ENCODE results near the gene ZXDB. TPM values are rescaled to one million over a fixed set of nuclear protein-coding genes. Genes with fewer than 3 reads are reported as not detected.

ZXDB gene
- total and polyA plus RNA-seq, 10 of the 15 experiments (the other 5 are each of a cell fraction or from before 2014, with no cell fraction given), result 0.47 to 8.1 (median 2.9) TPM

- TF ChIP-seq MTA3 (IDR thresholded peaks at IDR 0.05; ENCODE audit: borderline replicate concordance, low read length) (no peak), CEBPB (IDR thresholded peaks at IDR 0.05; ENCODE audit: borderline replicate concordance in 1 of 2, low read depth in 2 of 2, low read length in 2 of 2) (no peak)
These were observed 8.3 kb upstream of the ZXDB start (continued) for GRCh38 chrX:57583477-57583876.

GRCh38 chrX:57586360-57586759 lies 5.5 kb upstream of the ZXDB start:
- in situ Hi-C loops (cut with MboI) (loop anchor here (25.0 kb wide), 1 partner anchor 774 kb away; no protein-coding TSS in a partner anchor), intact Hi-C loops (cut with micrococcal nuclease; ENCODE audit: unreplicated experiment) (no loop called here)
- Histone ChIP-seq H3K36me3 (ENCODE audit: control insufficient read depth in 2 of 2, insufficient read depth in 2 of 2, low read length in 1 of 2) (no peaks in the 10 kb centered on the region), H3K4me3 (no peak overlapping the region), H3K27me3 (replicated peaks in 1 of 2; ENCODE audit: control insufficient read depth in 2 of 2, insufficient read depth in 2 of 2, low read length in 1 of 2) (no peaks in the 10 kb centered on the region), H3K79me2 (ENCODE audit: control insufficient read depth, insufficient read depth, low read length) (no peaks in the 10 kb centered on the region), H3K4me2 (ENCODE audit: control insufficient read depth, insufficient read depth) (no peak overlapping the region), H3K9ac (ENCODE audit: control insufficient read depth, insufficient read depth, low read length) (no peak overlapping the region), H4K20me1 (ENCODE audit: control insufficient read depth, insufficient read depth) (no peaks in the 10 kb centered on the region), H3K4me1 (ENCODE audit: control insufficient read depth, insufficient read depth, low read length) (no peaks in the 10 kb centered on the region), H2AFZ (ENCODE audit: control insufficient read depth, low read depth, low read length) (no peak overlapping the region), H3K27ac (ENCODE audit: control insufficient read depth, insufficient read depth) (no peak overlapping the region), H3K9me3 (replicated peaks; ENCODE audit: control insufficient read depth, insufficient read depth, low read length) (no peaks in the 10 kb centered on the region)
- FAIRE-seq (no peak), ATAC-seq (no peak), DNase-seq (ENCODE audit: low read depth, low spot score) (no peak)
- CTCF ChIA-PET, result no interaction called here
- TF ChIP-seq MYC (IDR thresholded peaks at IDR 0.05; ENCODE audit: insufficient read depth, insufficient read length, insufficient replicate concordance, low read length, severe bottlenecking), result no peak
- TF ChIP-seq RAD51 (IDR thresholded peaks at IDR 0.05), result no peak
- no peak for TF ChIP-seq IKZF1 (conservative IDR thresholded peaks at IDR 0.05)
- TF ChIP-seq, protein P1, sequence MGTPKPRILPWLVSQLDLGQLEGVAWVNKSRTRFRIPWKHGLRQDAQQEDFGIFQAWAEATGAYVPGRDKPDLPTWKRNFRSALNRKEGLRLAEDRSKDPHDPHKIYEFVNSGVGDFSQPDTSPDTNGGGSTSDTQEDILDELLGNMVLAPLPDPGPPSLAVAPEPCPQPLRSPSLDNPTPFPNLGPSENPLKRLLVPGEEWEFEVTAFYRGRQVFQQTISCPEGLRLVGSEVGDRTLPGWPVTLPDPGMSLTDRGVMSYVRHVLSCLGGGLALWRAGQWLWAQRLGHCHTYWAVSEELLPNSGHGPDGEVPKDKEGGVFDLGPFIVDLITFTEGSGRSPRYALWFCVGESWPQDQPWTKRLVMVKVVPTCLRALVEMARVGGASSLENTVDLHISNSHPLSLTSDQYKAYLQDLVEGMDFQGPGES (IDR thresholded peaks at IDR 0.05), result no peak
- 0 out of 2 replicates have a peak, but pooled peaks have one; percentile 21 for TF ChIP-seq NR2C1 (IDR thresholded peaks at IDR 0.05)
- TF ChIP-seq TBL1XR1 (IDR thresholded peaks at IDR 0.05; ENCODE audit: low read depth, low read length), result no peak
- TF ChIP-seq IKZF2 (IDR thresholded peaks at IDR 0.05), result no peak
- TF ChIP-seq SPI1 (IDR thresholded peaks at IDR 0.05; ENCODE audit: borderline replicate concordance, insufficient read depth, low read depth, low read length), result 0 out of 2 replicates have a peak, but pooled peaks have one; percentile 46
- 0 out of 2 replicates have a peak, but pooled peaks have one; percentile 17 for TF ChIP-seq NR2F1 (conservative IDR thresholded peaks at IDR 0.05)
- TF ChIP-seq EP300 (IDR thresholded peaks at IDR 0.05; ENCODE audit: borderline replicate concordance in 1 of 2, control insufficient read depth in 1 of 2, low read depth in 2 of 2, low read length in 2 of 2), result no peak
- SMC1A ChIA-PET (ENCODE audit: uncharacterized antibody, unreplicated experiment), result interaction anchor here (0.6 kb wide), 1 partner anchor 82 kb away, joined by 3 read pairs; no protein-coding TSS in a partner anchor
- BruUV-seq (replicated peaks), result no TSS peak
- POLR2A ChIA-PET, result no interaction called here
- RAD21 ChIA-PET (ENCODE audit: unreplicated experiment), result no interaction called here
- 49% methylated on average over 4 of the region's 4 CpGs for WGBS (ENCODE audit: insufficient coverage, insufficient replicate concordance, low lambda C conversion rate, missing lambda C conversion rate)
